ENCODE measurements around the gene METTL15.
"Not testable (repeated sequence)": the region's sequence is repeated elsewhere in the genome, so short reads cannot be mapped to it uniquely, and the experiment has no call there.

METTL15 gene

GRCh38 chr11:28350216-28350615, 242.0 kb downstream of the METTL15 start:
- no peak overlapping the region for H3K27ac ChIP-seq (ENCODE audit: low read length)
- H3K9me3 ChIP-seq (ENCODE audit: insufficient read depth, low read depth, low read length) = no peaks in the 10 kb centered on the region
- no peak overlapping the region for H3K9ac ChIP-seq (ENCODE audit: low read depth, low read length)
- no peaks in the 10 kb centered on the region for H3K36me3 ChIP-seq (ENCODE audit: insufficient read depth, low read depth, low read length)
- H3K4me1 ChIP-seq (ENCODE audit: insufficient read depth, low read length) = no peaks in the 10 kb centered on the region
- H3K27me3 ChIP-seq (ENCODE audit: insufficient read depth, low read length) = no peaks in the 10 kb centered on the region
- H3K4me3 ChIP-seq (ENCODE audit: low read length) = no peak overlapping the region

GRCh38 chr11:28353991-28354390, 245.8 kb downstream of the METTL15 start:
- no peak overlapping the region for H3K9ac ChIP-seq (ENCODE audit: low read depth, low read length)
- no peaks in the 10 kb centered on the region for H3K27me3 ChIP-seq (ENCODE audit: insufficient read depth, low read length)
- H3K27ac ChIP-seq (ENCODE audit: low read length) = no peak overlapping the region
- no peaks in the 10 kb centered on the region for H3K4me1 ChIP-seq (ENCODE audit: insufficient read depth, low read length)
- H3K36me3 ChIP-seq (ENCODE audit: insufficient read depth, low read depth, low read length) = no peaks in the 10 kb centered on the region
- no peak overlapping the region for H3K4me3 ChIP-seq (ENCODE audit: low read length)
- no peaks in the 10 kb centered on the region for H3K9me3 ChIP-seq (ENCODE audit: insufficient read depth, low read depth, low read length)

GRCh38 chr11:28366549-28367346, 258.6 kb downstream of the METTL15 start:
- Histone ChIP-seq H3K27me3 (ENCODE audit: insufficient read depth, low read length) (no peaks in the 10 kb centered on the region), H3K36me3 (ENCODE audit: insufficient read depth, low read depth, low read length) (no peaks in the 10 kb centered on the region), H3K9me3 (ENCODE audit: insufficient read depth, low read depth, low read length) (peaks cover 4% of the 10 kb centered on the region)

GRCh38 chr11:28378095-28378494, 269.9 kb downstream of the METTL15 start:
- H3K27ac ChIP-seq (ENCODE audit: low read length); H3K9me3 ChIP-seq (ENCODE audit: insufficient read depth, low read depth, low read length); H3K4me3 ChIP-seq (ENCODE audit: low read length): not testable (repeated sequence)

More at GRCh38 chr11:28366549-28367346, 258.6 kb downstream of the METTL15 start:
- Histone ChIP-seq H3K4me1 (ENCODE audit: insufficient read depth, low read length) (no peaks in the 10 kb centered on the region), H3K4me3 (ENCODE audit: low read length) (no peak overlapping the region), H3K27ac (ENCODE audit: low read length) (no peak overlapping the region), H3K9ac (ENCODE audit: low read depth, low read length) (no peak overlapping the region)

More at GRCh38 chr11:28378095-28378494, 269.9 kb downstream of the METTL15 start:
- not testable (repeated sequence) for H3K9ac ChIP-seq (ENCODE audit: low read depth, low read length); H3K27me3 ChIP-seq (ENCODE audit: insufficient read depth, low read length); H3K4me1 ChIP-seq (ENCODE audit: insufficient read depth, low read length); H3K36me3 ChIP-seq (ENCODE audit: insufficient read depth, low read depth, low read length)

Data from iPS-20b (cell line).